ENCODE data around the gene ZNF334.

The ZNF334 gene

DNA sequence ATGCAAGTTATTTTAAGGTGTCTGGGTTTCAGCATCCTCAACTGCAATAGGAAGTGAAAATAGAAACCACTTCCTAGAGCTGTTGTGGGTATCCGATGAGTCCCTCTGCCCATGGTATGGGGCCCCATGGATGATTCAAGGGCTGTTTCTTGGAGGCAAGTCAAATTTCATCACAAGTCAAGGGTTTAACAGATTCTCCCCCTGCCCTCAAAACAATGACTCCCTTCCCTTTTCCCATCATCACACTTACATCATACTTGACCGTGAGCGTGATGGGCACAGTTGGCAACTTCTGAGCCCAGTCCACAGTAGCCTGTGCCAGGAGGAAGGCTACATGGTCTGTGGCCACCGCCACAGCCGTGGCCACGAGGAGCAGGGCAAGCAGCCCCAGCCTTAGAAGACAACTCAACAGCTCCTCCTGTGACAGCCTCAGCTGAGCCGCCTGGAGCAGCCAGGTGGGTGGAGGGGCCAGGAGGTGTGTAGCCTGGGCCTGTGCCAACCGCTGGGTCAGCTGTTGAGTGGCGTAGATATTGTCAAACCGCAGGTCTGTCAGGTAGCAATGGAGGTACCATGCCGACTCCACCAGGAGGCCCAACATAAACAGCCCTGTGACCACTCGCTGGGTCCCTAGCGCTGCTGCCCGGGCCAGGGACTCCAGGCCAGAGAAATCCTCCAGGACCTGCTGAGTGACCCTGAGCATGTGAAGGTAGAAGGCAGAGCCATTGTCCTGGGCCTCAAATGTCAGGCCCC is 31.9 kb upstream of the ZNF334 start:
- TF ChIP-seq EZH2phosphoT487 (IDR thresholded peaks at IDR 0.05; ENCODE audit: borderline replicate concordance, low read length): no peak
- TF ChIP-seq, protein P1, sequence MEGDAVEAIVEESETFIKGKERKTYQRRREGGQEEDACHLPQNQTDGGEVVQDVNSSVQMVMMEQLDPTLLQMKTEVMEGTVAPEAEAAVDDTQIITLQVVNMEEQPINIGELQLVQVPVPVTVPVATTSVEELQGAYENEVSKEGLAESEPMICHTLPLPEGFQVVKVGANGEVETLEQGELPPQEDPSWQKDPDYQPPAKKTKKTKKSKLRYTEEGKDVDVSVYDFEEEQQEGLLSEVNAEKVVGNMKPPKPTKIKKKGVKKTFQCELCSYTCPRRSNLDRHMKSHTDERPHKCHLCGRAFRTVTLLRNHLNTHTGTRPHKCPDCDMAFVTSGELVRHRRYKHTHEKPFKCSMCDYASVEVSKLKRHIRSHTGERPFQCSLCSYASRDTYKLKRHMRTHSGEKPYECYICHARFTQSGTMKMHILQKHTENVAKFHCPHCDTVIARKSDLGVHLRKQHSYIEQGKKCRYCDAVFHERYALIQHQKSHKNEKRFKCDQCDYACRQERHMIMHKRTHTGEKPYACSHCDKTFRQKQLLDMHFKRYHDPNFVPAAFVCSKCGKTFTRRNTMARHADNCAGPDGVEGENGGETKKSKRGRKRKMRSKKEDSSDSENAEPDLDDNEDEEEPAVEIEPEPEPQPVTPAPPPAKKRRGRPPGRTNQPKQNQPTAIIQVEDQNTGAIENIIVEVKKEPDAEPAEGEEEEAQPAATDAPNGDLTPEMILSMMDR (IDR thresholded peaks at IDR 0.05; ENCODE audit: low read depth, low read length, poor library complexity, severe bottlenecking): no peak
- Histone ChIP-seq H3K4me1 (ENCODE audit: control insufficient read depth, low read length) (no peaks in the 10 kb centered on the region), H4K20me1 (ENCODE audit: control insufficient read depth, insufficient read depth, low read depth, low read length) (no peaks in the 10 kb centered on the region), H3F3A (ENCODE audit: control insufficient read depth, insufficient read depth) (no peaks in the 10 kb centered on the region), H3K27me3 (ENCODE audit: control insufficient read depth, low read length) (no peaks in the 10 kb centered on the region), H3K4me2 (ENCODE audit: low read length) (no peak overlapping the region), H3K27ac (ENCODE audit: low read depth, low read length) (no peak overlapping the region), H3K9me2 (replicated peaks; ENCODE audit: control insufficient read depth, low read length) (no peaks in the 10 kb centered on the region), H3K36me3 (ENCODE audit: control insufficient read depth, low read length) (no peaks in the 10 kb centered on the region), H3K4me3 (ENCODE audit: low read length) (no peak overlapping the region), H3K9me3 (ENCODE audit: control insufficient read depth, insufficient read depth, low read length) (no peaks in the 10 kb centered on the region), H3K79me2 (ENCODE audit: control insufficient read depth, low read length) (no peaks in the 10 kb centered on the region)

DNA sequence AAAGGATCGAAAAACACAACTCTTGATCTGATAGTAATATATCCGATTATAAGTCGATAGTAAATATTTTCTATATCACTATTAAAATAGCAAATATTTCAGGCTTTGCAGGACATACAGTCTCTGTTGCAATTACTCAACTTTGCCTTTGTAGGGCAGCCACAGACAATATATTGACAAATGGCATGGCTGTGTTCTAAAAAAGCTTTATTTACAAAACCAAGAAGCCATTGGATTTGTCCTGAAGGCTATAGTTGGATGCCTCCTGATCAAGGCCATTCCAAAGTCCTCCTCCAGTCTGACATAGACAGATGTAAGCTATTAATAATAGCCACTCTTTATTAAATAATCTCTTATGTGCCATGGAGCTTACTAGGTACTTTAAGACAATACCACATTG is 31.2 kb upstream of the ZNF334 start:
- Histone ChIP-seq H3K4me2 (ENCODE audit: low read length) (no peak overlapping the region), H3K4me1 (ENCODE audit: control insufficient read depth, low read length) (no peaks in the 10 kb centered on the region), H3F3A (ENCODE audit: control insufficient read depth, insufficient read depth) (no peaks in the 10 kb centered on the region), H3K4me3 (ENCODE audit: low read length) (no peak overlapping the region), H3K79me2 (ENCODE audit: control insufficient read depth, low read length) (no peaks in the 10 kb centered on the region), H3K36me3 (ENCODE audit: control insufficient read depth, low read length) (no peaks in the 10 kb centered on the region), H3K27ac (ENCODE audit: low read depth, low read length) (no peak overlapping the region), H4K20me1 (ENCODE audit: control insufficient read depth, insufficient read depth, low read depth, low read length) (no peaks in the 10 kb centered on the region), H3K9me3 (ENCODE audit: control insufficient read depth, insufficient read depth, low read length) (no peaks in the 10 kb centered on the region), H3K27me3 (ENCODE audit: control insufficient read depth, low read length) (no peaks in the 10 kb centered on the region; the same call in 1 of the 2 replicates), H3K9me2 (replicated peaks; ENCODE audit: control insufficient read depth, low read length) (no peaks in the 10 kb centered on the region)
- TF ChIP-seq, protein P1 (IDR thresholded peaks at IDR 0.05; ENCODE audit: low read depth, low read length, poor library complexity, severe bottlenecking): no peak
- no peak for TF ChIP-seq EZH2phosphoT487 (IDR thresholded peaks at IDR 0.05; ENCODE audit: borderline replicate concordance, low read length)

DNA sequence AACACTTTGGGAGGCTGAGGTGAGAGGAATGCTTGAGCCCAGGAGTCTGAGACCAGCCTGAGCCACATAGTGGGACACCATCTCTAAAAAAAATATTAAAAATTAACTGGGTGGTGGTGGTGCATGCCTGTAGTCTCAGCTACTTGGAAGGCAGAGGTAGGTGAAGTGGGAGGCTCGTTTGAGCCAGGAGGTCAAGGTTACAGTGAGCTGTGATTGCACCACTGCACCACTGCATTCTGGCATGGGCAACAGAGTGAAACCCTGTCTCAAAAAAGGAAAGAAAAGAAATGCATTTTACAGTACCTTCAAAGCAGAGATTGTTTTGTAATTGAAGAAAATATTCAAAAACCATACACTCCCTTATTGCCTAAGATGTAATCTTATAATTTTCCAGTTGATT is 30.6 kb upstream of the ZNF334 start:
- TF ChIP-seq, protein P1 (IDR thresholded peaks at IDR 0.05; ENCODE audit: low read depth, low read length, poor library complexity, severe bottlenecking): no peak
- TF ChIP-seq EZH2phosphoT487 (IDR thresholded peaks at IDR 0.05; ENCODE audit: borderline replicate concordance, low read length): no peak
- H4K20me1 ChIP-seq (ENCODE audit: control insufficient read depth, insufficient read depth, low read depth, low read length): no peaks in the 10 kb centered on the region

More for the DNA sequence above, 30.6 kb upstream of the ZNF334 start:
- H3K79me2 ChIP-seq (ENCODE audit: control insufficient read depth, low read length): no peaks in the 10 kb centered on the region
- no peak overlapping the region for H3K27ac ChIP-seq (ENCODE audit: low read depth, low read length)
- H3K9me2 ChIP-seq (replicated peaks; ENCODE audit: control insufficient read depth, low read length): no peaks in the 10 kb centered on the region
- H3K36me3 ChIP-seq (ENCODE audit: control insufficient read depth, low read length): no peaks in the 10 kb centered on the region
- no peaks in the 10 kb centered on the region for H3K4me1 ChIP-seq (ENCODE audit: control insufficient read depth, low read length)
- no peak overlapping the region for H3K4me2 ChIP-seq (ENCODE audit: low read length)
- H3K4me3 ChIP-seq (ENCODE audit: low read length): no peak overlapping the region
- peaks cover 3% of the 10 kb centered on the region for H3K27me3 ChIP-seq (ENCODE audit: control insufficient read depth, low read length)
- no peaks in the 10 kb centered on the region for H3F3A ChIP-seq (ENCODE audit: control insufficient read depth, insufficient read depth)
- H3K9me3 ChIP-seq (ENCODE audit: control insufficient read depth, insufficient read depth, low read length): no peaks in the 10 kb centered on the region
